IMR-90 (cell line): ENCODE data around the gene ITSN1.

Experiments used
- BHLHE40 ChIP-seq: fragments of 150-350 bp; IDR thresholded peaks from 2 replicates; pipeline ENCODE4 v1.6.1; 2016; ENCODE audit warnings: mild to moderate bottlenecking, low read depth, low read length
- CEBPB ChIP-seq: IDR thresholded peaks from 2 replicates; pipeline ENCODE4 v1.6.1; 2012; ENCODE audit warnings: low read depth, low read length, improper control_type of control experiment
- CHD1 ChIP-seq: IDR thresholded peaks from 2 replicates; pipeline ENCODE4 v1.6.1; 2012; ENCODE audit warnings: low read depth, low read length, improper control_type of control experiment
- CTCF ChIP-seq: conservative IDR thresholded peaks from 2 replicates; pipeline ENCODE4 v1.5.1; 2012; ENCODE audit warnings: mild to moderate bottlenecking, low read depth, low read length, improper control_type of control experiment
- ELK1 ChIP-seq: fragments of 150-350 bp; IDR thresholded peaks from 2 replicates; pipeline ENCODE4 v1.6.1; 2016; ENCODE audit warnings: low read depth, mild to moderate bottlenecking, low read length, moderate library complexity, borderline replicate concordance
- MAFK ChIP-seq: IDR thresholded peaks from 2 replicates; pipeline ENCODE4 v1.6.1; 2012; ENCODE audit warnings: low read depth, low read length, improper control_type of control experiment
- MAZ ChIP-seq: IDR thresholded peaks from 2 replicates; pipeline ENCODE4 v1.6.1; 2012; ENCODE audit warnings: low read depth, mild to moderate bottlenecking, low read length, improper control_type of control experiment, moderate library complexity, borderline replicate concordance
- MXI1 ChIP-seq: IDR thresholded peaks from 2 replicates; pipeline ENCODE4 v1.6.1; 2012; ENCODE audit warnings: low read depth, mild to moderate bottlenecking, low read length, moderate library complexity, borderline replicate concordance
- POLR2A ChIP-seq: IDR thresholded peaks from 2 replicates; pipeline ENCODE4 v1.6.1; 2012; ENCODE audit warnings: mild to moderate bottlenecking, low read depth, low read length
- RAD21 ChIP-seq: IDR thresholded peaks from 2 replicates; pipeline ENCODE4 v1.6.1; 2012; ENCODE audit warnings: low read length, improper control_type of control experiment
- RCOR1 ChIP-seq: IDR thresholded peaks from 2 replicates; pipeline ENCODE4 v1.6.1; 2012; ENCODE audit warnings: mild to moderate bottlenecking, low read length, improper control_type of control experiment; ENCODE audit not compliant: insufficient replicate concordance
- SMC3 ChIP-seq: fragments of 150-350 bp; IDR thresholded peaks from 2 replicates; pipeline ENCODE4 v1.6.1; 2016; ENCODE audit warnings: low read depth, mild to moderate bottlenecking, antibody characterized with exemption, low read length, moderate library complexity
- USF2 ChIP-seq: fragments of 150-350 bp; IDR thresholded peaks from 2 replicates; pipeline ENCODE4 v1.6.1; 2017; ENCODE audit warnings: mild to moderate bottlenecking, antibody characterized with exemption, low read length, low read depth

- TF ChIP-seq CTCF, result no peak
- no peak for TF ChIP-seq MXI1
- no peak for TF ChIP-seq POLR2A
- no peak for TF ChIP-seq RAD21
- TF ChIP-seq CEBPB, result no peak
- TF ChIP-seq MAZ, result no peak
- TF ChIP-seq ELK1, result no peak
- no peak for TF ChIP-seq USF2
- no peak for TF ChIP-seq MAFK
- no peak for TF ChIP-seq BHLHE40
- no peak for TF ChIP-seq SMC3
- no peak for TF ChIP-seq CHD1
- TF ChIP-seq RCOR1, result no peak
These were observed 218.8 kb downstream of the ITSN1 start for GRCh38 chr21:33861125-33861524.
